ENCODE data around the gene PAPLN.

DNA sequence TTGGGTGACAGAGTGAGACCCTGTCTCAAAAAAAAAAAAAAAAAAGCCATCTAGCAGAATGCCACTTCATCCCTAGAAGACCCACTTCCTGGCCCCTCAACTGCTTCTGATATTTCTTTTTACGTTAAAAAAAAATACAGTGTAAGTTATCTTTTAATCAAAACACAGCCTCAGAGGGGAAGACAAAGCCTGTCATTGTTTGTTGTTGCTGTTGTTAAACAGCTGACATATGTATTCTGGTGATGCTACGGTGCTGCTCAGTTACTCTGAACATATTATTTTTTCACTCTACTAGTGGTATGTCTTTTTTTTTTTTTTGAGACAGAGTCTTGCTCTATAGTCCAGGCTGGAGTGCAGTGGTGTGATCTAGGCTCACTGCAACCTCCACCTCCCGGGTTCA lies 75.4 kb downstream of the PAPLN start:
- TF ChIP-seq, protein P1, sequence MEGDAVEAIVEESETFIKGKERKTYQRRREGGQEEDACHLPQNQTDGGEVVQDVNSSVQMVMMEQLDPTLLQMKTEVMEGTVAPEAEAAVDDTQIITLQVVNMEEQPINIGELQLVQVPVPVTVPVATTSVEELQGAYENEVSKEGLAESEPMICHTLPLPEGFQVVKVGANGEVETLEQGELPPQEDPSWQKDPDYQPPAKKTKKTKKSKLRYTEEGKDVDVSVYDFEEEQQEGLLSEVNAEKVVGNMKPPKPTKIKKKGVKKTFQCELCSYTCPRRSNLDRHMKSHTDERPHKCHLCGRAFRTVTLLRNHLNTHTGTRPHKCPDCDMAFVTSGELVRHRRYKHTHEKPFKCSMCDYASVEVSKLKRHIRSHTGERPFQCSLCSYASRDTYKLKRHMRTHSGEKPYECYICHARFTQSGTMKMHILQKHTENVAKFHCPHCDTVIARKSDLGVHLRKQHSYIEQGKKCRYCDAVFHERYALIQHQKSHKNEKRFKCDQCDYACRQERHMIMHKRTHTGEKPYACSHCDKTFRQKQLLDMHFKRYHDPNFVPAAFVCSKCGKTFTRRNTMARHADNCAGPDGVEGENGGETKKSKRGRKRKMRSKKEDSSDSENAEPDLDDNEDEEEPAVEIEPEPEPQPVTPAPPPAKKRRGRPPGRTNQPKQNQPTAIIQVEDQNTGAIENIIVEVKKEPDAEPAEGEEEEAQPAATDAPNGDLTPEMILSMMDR (IDR thresholded peaks at IDR 0.05; ENCODE audit: low read length): no peak
- TF ChIP-seq EZH2 (IDR thresholded peaks at IDR 0.05; ENCODE audit: borderline replicate concordance, low read length): no peak
